Activated CD8-positive, alpha-beta memory T cell treated with anti-CD3 and anti-CD28 coated beads, Interleukin-2, amount 50 U/mL, for 4 hours (primary cell): ENCODE data around the gene ZNF296.

ENCODE experiments used
- DNase-seq: peaks from one replicate; pipeline ENCODE4 v3.0.0-alpha.2; 2020

Gene ZNF296

DNA sequence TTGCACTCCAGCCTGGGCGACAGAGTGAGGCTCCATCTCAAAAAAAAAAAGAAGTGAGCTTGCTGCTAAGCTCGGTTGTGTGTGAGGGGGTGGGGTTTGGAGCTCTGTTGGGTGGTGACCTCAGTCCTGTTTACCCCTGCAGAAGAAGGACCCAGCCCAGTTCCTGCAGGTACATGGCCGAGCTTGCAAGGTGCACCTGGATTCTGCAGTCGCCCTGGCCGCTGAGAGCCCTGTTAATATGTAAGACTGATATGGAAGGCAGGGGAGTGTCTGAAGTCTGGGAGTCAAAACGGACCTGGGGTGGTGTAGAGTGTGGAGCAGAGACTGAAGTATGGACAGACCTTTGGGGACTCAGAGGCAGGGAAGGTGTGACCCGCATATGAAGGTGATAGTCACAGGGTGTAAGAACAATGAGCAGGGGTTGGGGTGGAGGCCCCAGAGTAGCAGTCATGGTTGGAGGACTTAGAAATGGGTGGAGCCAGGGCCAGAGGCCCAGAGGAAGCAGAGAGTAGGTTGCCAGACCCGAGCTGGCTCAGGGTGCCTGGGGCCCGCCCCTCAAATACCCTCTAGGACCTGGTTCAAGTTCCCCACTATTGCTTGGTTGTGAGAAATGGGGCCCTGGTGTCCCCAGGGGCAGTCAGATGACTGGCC, 24.2 kb downstream of the ZNF296 start:
- DNase-seq: no peak

DNA sequence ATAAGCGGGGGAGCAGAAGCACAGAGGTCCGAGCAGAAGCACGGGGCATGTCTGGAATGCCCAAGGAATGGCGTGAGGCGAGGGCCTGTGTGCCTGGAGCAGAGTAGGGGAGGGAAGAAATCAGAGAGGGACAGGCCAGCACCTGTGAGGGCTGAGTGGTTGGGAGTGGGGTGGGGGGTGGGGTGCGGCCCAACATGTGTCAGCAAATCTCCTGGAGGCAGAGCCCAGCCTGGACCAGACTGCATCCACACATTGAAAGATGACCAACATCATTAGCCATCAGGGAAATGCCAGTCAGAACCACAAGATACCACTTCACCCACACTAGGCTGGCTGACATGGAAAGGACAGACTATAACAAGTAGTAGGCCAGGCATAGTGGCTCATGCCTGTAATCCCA, 26.2 kb downstream of the ZNF296 start:
- no peak for DNase-seq

DNA sequence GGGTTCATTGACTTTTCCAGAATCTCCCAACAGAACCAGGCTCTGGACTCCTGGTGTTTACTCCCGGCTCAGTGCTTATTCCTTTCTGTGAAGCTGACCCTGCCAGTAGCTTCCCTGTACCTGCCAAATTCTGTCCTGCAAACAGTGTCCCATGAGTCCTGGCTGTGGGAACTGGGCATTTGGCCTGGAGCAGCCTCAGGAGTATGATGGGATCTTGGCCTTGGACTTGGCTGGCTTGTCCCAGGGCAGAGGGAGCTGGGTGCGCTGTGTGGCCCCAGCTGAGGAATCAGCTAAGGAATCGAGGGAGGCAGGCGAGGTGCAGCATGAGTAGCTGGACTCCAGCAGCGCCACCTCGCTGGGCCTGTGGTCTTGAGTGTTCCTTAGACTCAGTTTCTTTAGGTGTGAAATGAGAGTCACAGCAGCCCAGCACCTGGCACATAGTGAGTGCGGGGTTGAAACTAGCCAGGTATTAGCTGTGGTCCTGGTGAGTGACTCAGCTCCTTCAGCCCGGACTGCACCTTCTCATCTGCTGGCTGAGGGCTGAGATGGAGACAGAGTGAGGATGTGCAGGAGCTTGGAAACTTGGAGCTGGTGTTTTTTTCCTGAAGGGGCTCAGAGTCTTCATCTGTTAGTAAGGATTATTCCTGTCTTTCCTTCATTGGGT, 27.1 kb downstream of the ZNF296 start:
- no peak for DNase-seq

DNA sequence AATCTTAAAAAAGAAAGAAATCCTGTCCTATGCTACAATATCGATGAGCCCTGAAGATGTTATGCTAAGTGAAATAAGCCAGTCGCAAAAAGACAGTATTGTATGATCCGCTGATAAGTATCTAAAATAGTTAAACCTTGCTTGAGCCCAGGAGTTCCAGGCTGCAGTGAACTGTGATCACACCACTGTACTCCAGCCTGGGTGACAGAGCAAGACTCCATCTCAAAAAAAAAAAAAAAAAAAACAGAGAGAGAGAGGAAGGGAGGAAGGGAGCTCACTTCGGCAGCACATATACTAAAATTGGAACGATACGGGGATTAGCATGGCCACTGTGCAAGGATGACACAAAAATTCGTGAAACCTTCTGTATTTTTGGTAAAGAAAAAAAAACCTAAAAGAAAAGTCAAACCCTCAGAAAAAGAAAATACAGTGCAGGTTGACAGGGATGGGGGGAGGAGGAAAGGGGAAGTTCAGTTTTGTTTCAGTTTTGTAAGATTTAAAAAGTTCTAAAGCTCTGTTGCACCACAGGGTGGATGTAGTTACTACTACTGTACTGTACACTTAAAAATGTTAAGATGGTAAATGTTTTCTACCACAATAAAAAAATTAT, 29.0 kb downstream of the ZNF296 start:
- DNase-seq: no peak

DNA sequence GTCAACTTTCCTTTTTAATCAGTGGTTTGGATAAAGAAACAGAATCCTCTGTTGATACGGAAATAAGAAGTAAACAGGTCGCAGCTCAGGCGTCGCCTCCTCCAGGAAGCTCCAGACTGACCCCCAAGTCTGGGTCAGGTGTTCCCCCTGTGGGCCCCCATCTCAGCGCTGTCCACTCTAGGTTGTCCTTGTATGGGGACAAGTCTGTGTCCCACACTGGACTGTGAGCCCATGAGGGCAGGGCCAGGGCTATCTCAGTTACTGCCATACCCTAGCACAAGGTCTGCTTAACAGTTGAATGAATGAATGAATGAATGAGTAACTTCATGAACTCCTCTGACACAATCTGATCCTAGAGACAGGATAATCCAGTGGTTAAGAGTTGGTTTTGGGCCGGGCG, 29.9 kb downstream of the ZNF296 start:
- no peak for DNase-seq

DNA sequence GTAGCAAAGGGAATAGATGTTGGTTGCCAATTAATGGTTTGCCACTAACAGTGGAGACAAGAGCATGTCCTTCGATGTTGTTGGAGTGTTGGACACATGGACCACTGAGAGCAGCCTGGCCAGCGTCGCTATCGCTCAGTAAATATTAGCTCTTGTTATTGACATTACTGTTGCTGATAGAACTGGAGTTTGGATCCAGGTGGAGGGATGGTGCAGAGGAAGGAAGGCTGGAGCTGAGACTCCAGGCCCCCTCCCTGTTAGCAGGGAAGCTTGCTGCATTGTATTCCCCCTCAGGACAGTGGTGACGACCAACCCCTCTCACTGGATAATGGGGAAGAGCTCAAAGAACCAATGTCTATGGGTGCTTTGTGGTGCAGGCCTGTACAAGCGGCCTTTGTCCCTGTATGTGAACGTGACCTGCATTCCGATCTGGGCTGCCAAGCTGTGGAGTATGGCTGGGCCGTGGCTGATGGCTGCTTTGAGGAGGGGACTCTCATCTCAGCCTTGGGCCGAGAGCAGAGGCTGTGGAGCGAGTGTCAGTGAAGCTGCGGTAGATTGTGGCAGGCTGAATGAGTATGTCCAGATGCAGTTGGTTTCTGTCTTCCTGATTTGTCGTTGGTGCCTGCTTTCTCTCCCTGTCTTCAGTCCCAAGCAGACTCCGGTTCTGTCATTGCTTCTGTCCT, 30.5 kb downstream of the ZNF296 start:
- DNase-seq: no peak

DNA sequence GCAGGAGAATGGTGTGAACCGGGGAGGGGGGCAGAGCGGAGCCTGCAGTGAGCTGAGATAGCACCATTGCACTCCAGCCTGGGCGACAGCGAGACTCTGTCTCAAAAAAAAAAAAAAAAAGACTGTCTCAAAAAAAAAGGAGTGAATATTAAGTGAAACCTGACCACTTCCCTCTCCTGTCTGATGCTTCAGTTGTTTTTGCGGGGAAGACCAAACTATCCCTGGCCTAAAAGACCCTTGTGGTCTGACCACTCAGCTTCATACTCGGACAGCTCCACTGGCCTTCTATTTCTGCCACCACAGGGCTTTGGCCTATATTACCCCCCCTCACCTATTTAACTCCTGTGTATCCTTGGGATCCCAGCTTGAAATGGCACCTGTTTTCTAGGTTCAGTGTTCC, 35.2 kb downstream of the ZNF296 start:
- DNase-seq: no peak

DNA sequence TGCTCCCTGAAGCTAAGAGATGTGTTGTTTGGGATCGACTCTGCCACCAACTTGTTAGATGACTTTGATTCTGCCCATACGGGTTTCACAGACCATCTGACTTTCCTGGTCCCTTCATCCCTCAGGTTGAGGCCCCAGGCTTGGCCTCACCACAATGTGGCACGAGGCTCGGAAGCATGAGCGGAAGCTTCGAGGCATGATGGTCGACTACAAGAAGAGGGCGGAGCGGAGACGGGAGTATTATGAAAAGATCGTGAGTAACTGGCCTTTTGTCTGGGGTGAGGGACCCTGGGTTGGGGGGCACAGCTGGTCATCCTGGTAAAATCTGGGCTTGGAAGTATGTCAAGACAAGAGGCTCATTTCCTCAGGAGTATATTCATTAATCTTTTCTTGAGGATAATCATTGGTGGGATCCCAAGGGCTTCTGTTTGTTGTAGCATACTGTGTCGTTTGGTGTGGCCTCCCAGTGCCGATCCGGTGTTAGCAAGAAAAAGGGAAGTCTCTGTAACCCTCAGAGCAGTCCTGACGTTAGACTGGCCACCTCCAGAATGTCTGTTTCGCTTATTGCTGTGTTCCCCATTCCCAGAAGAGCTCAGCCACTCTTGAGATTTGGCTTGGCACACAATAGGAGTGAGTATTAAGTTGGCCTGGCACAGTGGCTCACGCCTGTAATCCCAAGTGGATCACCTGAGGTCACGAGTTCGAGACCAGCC, 36.1 kb downstream of the ZNF296 start:
- no peak for DNase-seq

DNA sequence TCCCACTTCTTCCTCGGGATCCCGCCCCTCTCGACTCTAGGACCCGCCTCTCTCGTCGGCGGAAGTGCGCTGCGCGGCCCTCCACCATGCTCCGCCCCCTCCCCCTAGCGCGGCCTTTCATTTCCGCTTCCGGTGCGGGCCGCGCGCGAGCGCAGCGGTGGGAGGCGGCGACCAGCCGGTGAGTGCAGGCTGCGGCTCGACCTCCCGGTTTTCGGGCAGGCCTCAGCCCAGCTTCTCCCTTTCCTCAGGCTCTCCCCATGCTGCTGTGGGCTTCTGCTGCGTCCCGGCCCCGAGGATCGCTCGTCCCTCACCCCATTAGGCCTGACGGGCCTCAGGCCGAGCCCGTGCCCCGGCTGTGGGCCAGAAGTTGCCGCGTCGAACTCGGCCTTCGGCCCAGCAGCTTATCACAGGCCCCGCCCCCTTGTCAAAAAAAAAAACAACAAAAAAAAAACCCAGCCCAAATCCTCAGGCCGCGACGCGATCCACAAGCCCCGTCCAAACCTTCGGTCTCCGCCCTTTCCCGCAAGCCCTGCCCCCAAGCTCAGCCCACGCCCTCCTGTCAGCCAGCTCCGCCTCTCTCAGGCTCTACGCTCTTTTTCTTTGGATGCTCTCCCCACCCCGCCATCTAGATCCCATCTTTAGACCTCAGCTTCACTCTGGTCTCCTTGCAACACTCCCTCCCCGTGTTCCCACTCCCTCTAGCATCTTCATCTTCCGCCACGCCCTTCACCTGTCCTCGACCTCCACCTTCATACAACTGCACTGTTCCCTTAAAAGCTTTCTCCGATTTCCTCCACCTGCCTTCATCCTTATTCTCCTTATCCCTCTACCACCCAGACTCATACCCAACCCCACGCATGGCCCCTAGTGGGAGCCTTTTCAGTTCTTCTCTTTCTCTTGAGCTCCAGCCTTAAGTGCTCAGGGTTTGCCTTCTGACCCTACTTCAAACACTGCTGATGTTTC, 37.1 kb downstream of the ZNF296 start, which contains the start of gene CLASRP:
Gene CLASRP (plus strand): TSS at position 115 of the 963 bp plus-strand sequence. CDS start 1,168 bp downstream, outside the sequence.
- DNase-seq: peak; percentile 88

DNA sequence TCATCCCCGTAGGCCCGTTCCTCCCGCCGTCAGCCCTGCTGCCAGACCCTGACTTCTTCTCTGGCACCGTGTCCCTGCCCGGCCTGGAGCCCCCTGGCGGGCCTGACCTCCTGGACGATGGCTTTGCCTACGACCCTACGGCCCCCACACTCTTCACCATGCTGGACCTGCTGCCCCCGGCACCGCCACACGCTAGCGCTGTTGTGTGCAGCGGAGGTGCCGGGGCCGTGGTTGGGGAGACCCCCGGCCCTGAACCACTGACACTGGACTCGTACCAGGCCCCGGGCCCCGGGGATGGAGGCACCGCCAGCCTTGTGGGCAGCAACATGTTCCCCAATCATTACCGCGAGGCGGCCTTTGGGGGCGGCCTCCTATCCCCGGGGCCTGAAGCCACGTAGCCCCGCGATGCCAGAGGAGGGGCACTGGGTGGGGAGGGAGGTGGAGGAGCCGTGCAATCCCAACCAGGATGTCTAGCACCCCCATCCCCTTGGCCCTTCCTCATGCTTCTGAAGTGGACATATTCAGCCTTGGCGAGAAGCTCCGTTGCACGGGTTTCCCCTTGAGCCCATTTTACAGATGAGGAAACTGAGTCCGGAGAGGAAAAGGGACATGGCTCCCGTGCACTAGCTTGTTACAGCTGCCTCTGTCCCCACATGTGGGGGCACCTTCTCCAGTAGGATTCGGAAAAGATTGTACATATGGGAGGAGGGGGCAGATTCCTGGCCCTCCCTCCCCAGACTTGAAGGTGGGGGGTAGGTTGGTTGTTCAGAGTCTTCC, 38.7 kb downstream of the ZNF296 start:
- no peak for DNase-seq

DNA sequence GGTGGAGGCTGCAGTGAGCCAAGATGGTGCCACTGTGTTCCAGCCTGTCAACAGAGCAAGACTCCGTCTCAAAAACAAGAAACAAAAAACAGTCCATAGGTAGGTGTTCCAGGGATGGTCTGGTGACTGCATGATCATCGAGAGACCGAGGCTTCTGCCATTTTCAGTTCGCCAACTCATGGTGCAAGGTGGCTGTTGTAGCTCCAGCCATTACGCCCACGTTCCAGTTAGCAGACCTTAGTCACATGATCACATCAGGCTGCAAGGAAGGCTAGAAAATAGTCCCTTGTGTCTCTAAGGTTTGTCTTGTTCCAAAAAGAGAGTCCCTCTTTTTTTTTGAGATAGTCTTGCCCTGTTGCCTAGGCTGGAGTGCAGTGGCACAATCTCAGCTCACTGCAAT, 40.5 kb downstream of the ZNF296 start:
- no peak for DNase-seq

DNA sequence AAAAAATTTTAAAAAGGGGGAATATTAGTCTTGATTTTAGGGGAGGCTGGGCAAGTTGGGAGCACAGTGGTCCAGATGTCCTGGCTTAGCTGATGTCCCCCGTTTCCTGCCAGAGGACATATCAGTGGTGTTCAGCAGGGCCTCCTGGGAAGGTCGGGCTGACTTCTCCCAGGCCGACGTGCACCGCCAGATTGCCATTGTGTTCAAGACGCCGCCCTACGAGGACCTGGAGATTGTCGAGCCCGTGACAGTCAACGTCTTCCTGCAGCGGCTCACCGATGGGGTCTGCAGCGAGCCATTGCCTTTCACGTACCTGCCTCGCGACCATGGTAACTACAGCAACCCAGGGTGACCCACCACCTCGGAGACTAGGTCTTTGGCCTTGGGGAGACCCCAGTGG, 43.9 kb downstream of the ZNF296 start:
- DNase-seq: no peak

DNA sequence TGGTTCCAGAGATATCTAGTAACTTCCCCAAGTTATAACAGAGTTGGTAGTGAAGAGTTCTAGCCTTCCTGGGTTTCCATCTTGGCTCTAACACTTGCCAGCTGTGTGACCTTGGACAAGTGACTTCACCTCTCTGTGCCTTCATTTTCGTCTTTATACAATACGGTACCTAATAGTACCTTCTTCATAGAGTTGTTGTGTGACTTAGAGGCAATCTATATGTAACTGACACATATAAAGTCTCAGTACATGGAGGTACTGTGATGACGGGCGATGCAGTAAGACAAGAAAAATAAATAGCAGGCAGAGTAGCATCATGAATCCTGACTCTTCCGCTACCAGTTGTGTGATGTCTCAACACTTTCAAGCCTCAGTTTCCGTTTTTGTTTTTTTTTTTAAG, 45.5 kb downstream of the ZNF296 start:
- no peak for DNase-seq

DNA sequence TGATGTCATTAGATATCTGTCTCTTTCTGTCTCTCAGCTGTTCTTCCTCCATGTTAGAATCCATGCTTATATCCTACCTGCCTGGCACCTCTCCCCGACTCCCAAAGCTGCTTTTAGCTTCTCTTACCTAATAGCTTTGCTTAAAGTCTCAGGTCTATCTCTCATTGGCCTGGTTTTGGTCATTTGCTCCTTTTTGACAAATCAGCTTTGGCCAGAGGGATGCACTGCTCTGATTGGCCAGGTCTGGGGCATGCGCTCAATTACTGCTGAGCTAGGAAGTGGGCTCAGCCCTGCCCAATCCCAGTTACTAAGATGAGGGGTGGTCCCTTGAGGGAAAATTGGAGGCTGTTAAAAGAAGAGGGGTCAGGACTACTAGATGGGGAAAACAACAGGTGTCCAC, 48.9 kb downstream of the ZNF296 start:
- DNase-seq: no peak

DNA sequence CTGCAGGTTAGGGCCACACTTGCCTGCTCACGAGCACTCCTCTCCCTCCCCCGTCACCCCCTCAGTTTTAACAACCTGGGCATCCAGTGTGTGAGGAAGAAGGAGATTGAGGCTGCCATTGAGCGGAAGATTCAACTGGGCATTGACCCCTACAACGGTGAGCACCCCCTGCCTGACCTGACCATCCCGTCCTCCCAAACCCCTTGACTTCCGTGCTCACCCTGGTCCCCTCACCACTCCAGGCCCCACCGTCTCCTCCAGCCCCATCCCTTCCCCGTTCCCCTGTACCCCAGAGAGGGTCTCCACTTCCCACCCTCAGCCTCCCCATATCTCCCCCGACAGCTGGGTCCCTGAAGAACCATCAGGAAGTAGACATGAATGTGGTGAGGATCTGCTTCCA, 51.0 kb downstream of the ZNF296 start:
- no peak for DNase-seq

DNA sequence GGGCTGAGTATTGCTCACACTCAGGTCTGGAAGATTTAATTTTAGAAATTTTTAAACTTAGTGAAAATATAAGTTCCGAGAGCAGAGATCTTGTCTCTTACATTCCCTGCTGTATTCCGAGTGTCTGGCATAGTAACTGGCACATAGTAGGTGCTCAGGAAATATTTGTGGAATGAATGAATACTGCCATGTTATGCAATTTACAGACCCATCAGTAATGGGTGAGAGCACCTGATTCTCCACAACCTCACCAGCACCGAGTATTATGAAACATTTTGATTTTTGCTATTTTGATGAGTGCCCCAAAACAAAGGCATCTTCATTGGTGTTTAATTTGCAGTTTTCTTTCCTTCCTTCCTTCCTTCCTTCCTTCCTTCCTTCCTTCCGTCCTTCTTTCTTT, 53.2 kb downstream of the ZNF296 start:
- no peak for DNase-seq

DNA sequence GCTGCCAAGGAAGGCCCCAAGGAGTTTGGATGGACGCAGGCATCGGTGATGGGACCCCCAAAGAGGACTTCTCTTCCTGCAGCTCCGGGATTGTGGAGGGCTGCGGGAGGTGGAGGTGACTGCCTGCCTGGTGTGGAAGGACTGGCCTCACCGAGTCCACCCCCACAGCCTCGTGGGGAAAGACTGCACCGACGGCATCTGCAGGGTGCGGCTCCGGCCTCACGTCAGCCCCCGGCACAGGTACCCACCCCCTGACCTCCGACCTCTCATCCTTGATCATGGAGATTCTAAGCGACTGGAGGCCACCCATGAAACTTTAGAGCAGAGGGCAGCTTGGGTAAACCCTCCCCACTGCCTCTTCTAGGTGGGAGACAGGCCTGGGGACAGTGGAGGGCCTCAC, 54.3 kb downstream of the ZNF296 start:
- DNase-seq: no peak
